Heart left ventricle (tissue), 16 donors: ENCODE data around the gene ZBTB7B. TPM values are rescaled to one million over a fixed set of nuclear protein-coding genes. Genes with fewer than 3 reads are reported as not detected.

ENCODE experiments used
- ATAC-seq, 4 donors: fragments of 200-7000 bp; cut with Tn5 transposase; one replicate each; pipeline ENCODE4 v1.9.1; 2020 to 2022; ENCODE audit warnings: moderate library complexity in 4 of 4, mild to moderate bottlenecking in 3 of 4, moderate number of reproducible peaks in 1 of 4
- DNase-seq, 5 donors: peaks; one replicate each; pipeline ENCODE4 v3.0.0-alpha.2; 2020
- H3K27ac ChIP-seq, 12 donors: fragments of 200-600 bp; sonication (generic) in 4 of 12; one replicate each; pipeline versions ENCODE4 v1.5.0 to v1.8.0; 2016 to 2022; ENCODE audit warnings: mild to moderate bottlenecking in 2 of 12
- H3K27me3 ChIP-seq, 9 donors: fragments of 200-600 bp; sonication (generic) in 2 of 9; one replicate each; pipeline versions ENCODE4 v1.5.1 to v1.8.0; 2016 to 2022; ENCODE audit warnings: mild to moderate bottlenecking in 3 of 9
- H3K36me3 ChIP-seq, 9 donors: fragments of 200-600 bp; sonication (generic) in 2 of 9; one replicate each; pipeline versions ENCODE4 v1.5.0 to v1.8.0; 2018 to 2022; ENCODE audit warnings: mild to moderate bottlenecking in 2 of 9
- H3K4me1 ChIP-seq, 12 donors: fragments of 200-600 bp; sonication (generic) in 4 of 12; one replicate each; pipeline versions ENCODE4 v1.5.0 to v1.8.0; 2016 to 2022; ENCODE audit warnings: mild to moderate bottlenecking in 3 of 12
- H3K4me3 ChIP-seq, 12 donors: fragments of 200-600 bp; sonication (generic) in 4 of 12; one replicate each; pipeline versions ENCODE4 v1.5.0 to v1.8.0; 2017 to 2022; ENCODE audit warnings: mild to moderate bottlenecking in 9 of 12, moderate library complexity in 4 of 12
- H3K9me3 ChIP-seq, 12 donors: fragments of 200-600 bp; sonication (generic) in 4 of 12; one replicate each; pipeline versions ENCODE4 v1.5.0 to v1.8.0; 2016 to 2022; ENCODE audit warnings: mild to moderate bottlenecking in 1 of 12
- CTCF ChIP-seq, 12 donors: fragments of 200-600 bp; sonication (generic) in 4 of 12; IDR thresholded peaks; one replicate each; pipeline versions ENCODE4 v1.5.0 to v1.8.0; 2018 to 2022; ENCODE audit warnings: antibody characterized with exemption in 12 of 12, mild to moderate bottlenecking in 5 of 12
- POLR2A ChIP-seq, 2 donors: fragments of 450-650 bp; IDR thresholded peaks; one replicate each; pipeline ENCODE4 v1.6.1; 2017; ENCODE audit warnings: antibody characterized with exemption in 2 of 2, mild to moderate bottlenecking in 2 of 2, moderate library complexity in 2 of 2
- WGBS, 4 donors: extraction: QIAGEN DNeasy Blood & Tissue Kit in 2 of 4; methylation state at CpG; one replicate each; pipeline versions ENCODE4 v1.1.5 to v1.1.7; 2013 to 2018; 5-methylcytosine and 5-hydroxymethylcytosine counted together
- intact Hi-C, 10 donors: fragments of 100-400 bp; cut with DNase I; formaldehyde crosslinking; loops; one replicate each; pipeline versions ENCODE4 v1.11.1 to v1.14.2; 2022
- polyA plus RNA-seq, 2 donors: library from polyadenylated mRNA; stranded (reverse); fragments of 200-250 nt; gene quantifications; one replicate each; pipeline ENCODE4 v1.2.3, GENCODE V29; 2013
- total RNA-seq, 9 donors: library from RNA; depleted of rRNA in 2 of 9; stranded (reverse); fragments of >200 nt in 2 of 9; fragmentation: NEBNext Ultra II Directional in 3 of 9; extraction: Animal tissue kit (Norgen Biotek cat#: 25700) in 3 of 9; gene quantifications; one replicate each; pipeline versions ENCODE4 v1.1.0 to v1.2.4, GENCODE V29; 2016 to 2023
- donor health status: ischemic (EF 13 %, LVEDD 7.1; RV severe dilation, severe dysfunction).
- donor health status: healthy with polysubstance abuse.
- donor health status: DM: no; HTN: yes; CAD: no.
- donor health status: DM: no; HTN: no; CAD: no.
- donor health status: ischemic (EF 25% LVEDD 6.9; RV normal size, moderate dysfunction).
- donor health status: ischemic (EF 25% LVEDD 5.7; RV mildly dilated, moderate dysfunction).
- donor health status: healthy.
- donor health status: DM: yes; HTN: yes; CAD: no.
- donor health status: ischemic (EF 35%, LVEDD 5.7; RV mildly dilated, moderate dysfunction).
- donor health status: nonischemic (EF 11% LVEDD 7.7; RV severe dilation, severe dysfunction).
- donor health status: DM: yes; HTN: yes; CAD: no.
- donor health status: PGD.
- donor health status: ischemic (EF 29% LVEDD 5.4; RV normal size, mild dysfunction).
- donor health status: nonischemic (EF 23%, LVEDD 6.1; RV moderate dilation, normal function).

Gene ZBTB7B
- total and polyA plus RNA-seq, 11 donors = 29.5 to 103 (median 46.6) TPM

GRCh38 chr1:155012026-155012546 is 9.5 kb downstream of the ZBTB7B start:
- peak in 1 of 2 donors; percentile 21 for TF ChIP-seq POLR2A (IDR thresholded peaks at IDR 0.05)
- TF ChIP-seq CTCF (IDR thresholded peaks at IDR 0.05) = no peak
- Histone ChIP-seq H3K4me3 (peak overlapping the region in 1 of 12 donors; percentile 12), H3K27me3 (no peaks in the 10 kb centered on the region), H3K4me1 (peaks cover 3 to 78% (median 41%) of the 10 kb centered on the region in 12 donors), H3K9me3 (no peaks in the 10 kb centered on the region), H3K36me3 (peaks cover 0 to 25% (median 17%) of the 10 kb centered on the region in 9 donors), H3K27ac (peak overlapping the region in 10 of 12 donors; percentile 24 to 97 (median 48))
- 20 to 31% (median 25%) methylated on average over 7 to 9 of the region's 9 CpGs for WGBS, 4 donors
- ATAC-seq (peak; percentile 29 to 65 (median 46)), DNase-seq (peak; percentile 61 to 80 (median 72))
- intact Hi-C loops = loop anchor here in 2 of 10 donors (5.0 kb wide), 1 partner anchor 45 kb away; no protein-coding TSS in a partner anchor

- no peak for ATAC-seq
- Histone ChIP-seq H3K4me1 (peaks cover 7 to 78% (median 38%) of the 10 kb centered on the region in 12 donors), H3K9me3 (no peaks in the 10 kb centered on the region), H3K27ac (peak overlapping the region in 6 of 12 donors; percentile 30 to 97 (median 52)), H3K27me3 (no peaks in the 10 kb centered on the region), H3K36me3 (peaks cover 0 to 25% (median 17%) of the 10 kb centered on the region in 9 donors), H3K4me3 (peak overlapping the region in 1 of 12 donors; percentile 5)
- no peak for DNase-seq
- TF ChIP-seq POLR2A (IDR thresholded peaks at IDR 0.05) = no peak
- no peak for TF ChIP-seq CTCF (IDR thresholded peaks at IDR 0.05)
- WGBS, 4 donors = 69 to 78% (median 74%) methylated on average over 3 of the region's 3 CpGs
- intact Hi-C loops = loop anchor here in 2 of 10 donors (5.0 kb wide), 1 partner anchor 46 kb away; no protein-coding TSS in a partner anchor
Measured at GRCh38 chr1:155012776-155013602, 10.4 kb downstream of the ZBTB7B start.

DNA sequence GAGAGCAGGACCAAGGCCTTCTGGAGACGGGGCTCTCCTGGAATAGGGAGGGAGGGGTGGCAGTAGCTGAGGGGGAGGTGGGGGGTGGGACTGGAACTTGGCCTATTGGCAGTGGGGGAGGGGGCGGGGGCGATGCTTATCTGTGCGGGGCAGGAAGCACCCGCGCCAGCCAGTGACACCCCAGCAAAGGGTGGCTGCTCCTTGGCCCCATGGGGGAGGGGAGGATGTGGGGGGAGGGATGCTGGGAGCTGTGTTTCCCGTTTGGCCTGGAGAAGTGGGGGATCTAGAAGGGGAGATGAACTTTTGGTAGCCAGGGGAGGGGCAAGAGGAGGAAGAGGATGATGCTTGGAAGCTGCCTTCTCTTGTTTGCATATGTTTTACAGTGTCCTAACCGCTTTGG is 11.0 kb downstream of the ZBTB7B start:
- intact Hi-C loops = loop anchor here in 2 of 10 donors (5.0 kb wide), 1 partner anchor 46 kb away; no protein-coding TSS in a partner anchor
- H3K36me3 ChIP-seq = peaks cover 0 to 25% (median 17%) of the 10 kb centered on the region in 9 donors
- DNase-seq = no peak
- no peaks in the 10 kb centered on the region for H3K9me3 ChIP-seq
- no peaks in the 10 kb centered on the region for H3K27me3 ChIP-seq
- no peak for ATAC-seq
- 50 to 62% (median 51%) methylated on average over 7 to 8 of the region's 8 CpGs for WGBS, 4 donors
- H3K4me3 ChIP-seq = peak overlapping the region in 1 of 12 donors; percentile 5
- peaks cover 8 to 74% (median 34%) of the 10 kb centered on the region in 12 donors for H3K4me1 ChIP-seq
- no peak for TF ChIP-seq POLR2A (IDR thresholded peaks at IDR 0.05)
- no peak for TF ChIP-seq CTCF (IDR thresholded peaks at IDR 0.05)
- peak overlapping the region in 3 of 12 donors; percentile 47 to 97 (median 63) for H3K27ac ChIP-seq
